HepG2 (cell line): ENCODE results near the gene PPM1H. TPM values are rescaled to one million over a fixed set of nuclear protein-coding genes. Genes with fewer than 3 reads are reported as not detected.
A peak's percentile ranks its signal among the peaks of the same experiment; 100 is the strongest.

Source experiments
- DBP ChIP-seq: sonication (generic); formaldehyde crosslinking; IDR thresholded peaks from 2 replicates; pipeline ENCODE4 v1.4.0; 2020; ENCODE audit warnings: missing genetic modification reagents; ENCODE audit errors: not compliant biosample characterization
- HNF4G ChIP-seq, 2 experiments: sonication (generic) in 1 of 2; formaldehyde crosslinking in 1 of 2; IDR thresholded peaks; 2 replicates each; pipeline versions ENCODE4 v1.4.0 to v1.6.1; 2011 to 2020; ENCODE audit warnings: borderline replicate concordance in 2 of 2, low read depth in 2 of 2, mild to moderate bottlenecking in 2 of 2, low read length in 1 of 2, missing genetic modification reagents in 1 of 2, moderate library complexity in 1 of 2
- IRF9 ChIP-seq: sonication (generic); formaldehyde crosslinking; IDR thresholded peaks from 2 replicates; pipeline ENCODE4 v1.8.0; 2022; ENCODE audit warnings: missing genetic modification reagents, mild to moderate bottlenecking, borderline replicate concordance
- MIER3 ChIP-seq: IDR thresholded peaks from 2 replicates; pipeline ENCODE4 v1.6.1; 2016; ENCODE audit warnings: missing compliant biosample characterization, borderline replicate concordance
- MLXIP ChIP-seq: sonication (generic); formaldehyde crosslinking; IDR thresholded peaks from 2 replicates; pipeline ENCODE4 v1.9.0; 2021; ENCODE audit warnings: missing genetic modification reagents, borderline replicate concordance
- PHF20 ChIP-seq: sonication (generic); formaldehyde crosslinking; IDR thresholded peaks from 2 replicates; pipeline ENCODE4 v1.5.0; 2020; ENCODE audit warnings: mild to moderate bottlenecking, missing genetic modification reagents
- POLR2A ChIP-seq, 2 experiments: IDR thresholded peaks; 2 replicates each; pipeline ENCODE4 v1.6.1; 2011; ENCODE audit warnings: low read depth in 2 of 2, low read length in 2 of 2, mild to moderate bottlenecking in 1 of 2, moderate library complexity in 1 of 2; ENCODE audit not compliant: insufficient read depth in 1 of 2
- TBX2 ChIP-seq: sonication (generic); formaldehyde crosslinking; IDR thresholded peaks from 2 replicates; pipeline ENCODE4 v1.5.0; 2020; ENCODE audit warnings: missing genetic modification reagents, mild to moderate bottlenecking, borderline replicate concordance
- TRAFD1 ChIP-seq: sonication (generic); formaldehyde crosslinking; IDR thresholded peaks from 2 replicates; pipeline ENCODE4 v1.5.1; 2020; ENCODE audit warnings: missing genetic modification reagents, mild to moderate bottlenecking, borderline replicate concordance
- YEATS2 ChIP-seq: sonication (generic); formaldehyde crosslinking; IDR thresholded peaks from 2 replicates; pipeline ENCODE4 v1.4.0; 2020; ENCODE audit warnings: missing genetic modification reagents, borderline replicate concordance
- ZBTB3 ChIP-seq: sonication (generic); formaldehyde crosslinking; IDR thresholded peaks from 2 replicates; pipeline ENCODE4 v1.4.0; 2020; ENCODE audit warnings: low read depth, mild to moderate bottlenecking, moderate library complexity, missing genetic modification reagents, borderline replicate concordance
- ZBTB38 ChIP-seq: sonication (generic); formaldehyde crosslinking; IDR thresholded peaks from 2 replicates; pipeline ENCODE4 v1.5.1; 2020; ENCODE audit warnings: mild to moderate bottlenecking, missing genetic modification reagents
- ZFYVE20 ChIP-seq: sonication (generic); formaldehyde crosslinking; IDR thresholded peaks from 2 replicates; pipeline ENCODE4 v1.8.0; 2023; ENCODE audit warnings: low read depth, mild to moderate bottlenecking, moderate library complexity, missing genetic modification reagents, borderline replicate concordance
- ZNF446 ChIP-seq: sonication (generic); formaldehyde crosslinking; IDR thresholded peaks from 2 replicates; pipeline ENCODE4 v1.5.0; 2020; ENCODE audit warnings: mild to moderate bottlenecking, missing genetic modification reagents
- ZNF770 ChIP-seq: sonication (generic); formaldehyde crosslinking; IDR thresholded peaks from 2 replicates; pipeline ENCODE4 v1.5.0; 2020; ENCODE audit warnings: mild to moderate bottlenecking, missing genetic modification reagents
- polyA plus RNA-seq, 8 experiments: library from polyadenylated mRNA; depleted of rRNA in 3 of 8; stranded (reverse) in 7 of 8; unstranded in 1 of 8; fragments of >200 nt; fragmentation: Illumina TruSeq in 4 of 8; extraction: Trizol in 4 of 8; gene quantifications; 2 replicates each; pipeline versions ENCODE4 v1.2.1 to v1.2.3, GENCODE V29; 2011 to 2016; ENCODE audit warnings: low read depth in 4 of 8, missing spikeins in 1 of 8, mixed read lengths in 1 of 8; ENCODE audit not compliant: insufficient read depth in 1 of 8
- total RNA-seq, 5 experiments: library from RNA; depleted of rRNA; stranded (reverse); fragments of >200 nt; fragmentation: Illumina TruSeq; extraction: Trizol; gene quantifications; 2 replicates each; pipeline ENCODE4 v1.2.3, GENCODE V29; 2016; ENCODE audit warnings: low read depth in 1 of 5

The PPM1H gene
- total and polyA plus RNA-seq, 2 of the 13 experiments (the other 11 are each of a cell fraction or from before 2014, with no cell fraction given) = 29.1 to 38.1 TPM

GRCh38 chr12:62779488-62779887 lies 155.5 kb downstream of the PPM1H start (continued):
- TF ChIP-seq MLXIP (CRISPR knock-in tag) = no peak
- peak; percentile 73; the same call in 1 of the 2 replicates for TF ChIP-seq TBX2
- TF ChIP-seq ZNF446 (CRISPR knock-in tag) = no peak
- TF ChIP-seq DBP = no peak
- no peak for TF ChIP-seq TRAFD1 (CRISPR knock-in tag)
- TF ChIP-seq ZBTB3 (CRISPR knock-in tag) = no peak
- TF ChIP-seq ZBTB38 (CRISPR knock-in tag) = no peak
- TF ChIP-seq MIER3 (CRISPR knock-in tag) = no peak
- TF ChIP-seq ZFYVE20 (CRISPR knock-in tag) = no peak
- no peak for TF ChIP-seq ZNF770
- TF ChIP-seq YEATS2 (CRISPR knock-in tag) = no peak
- TF ChIP-seq POLR2A (IDR thresholded peaks at IDR 0.05; ENCODE audit: insufficient read depth in 1 of 2, low read depth in 2 of 2, low read length in 2 of 2) = 0 out of 4 replicates have a peak, but pooled peaks of 1 of the 2 experiments have one; percentile 21
- TF ChIP-seq HNF4G (IDR thresholded peaks at IDR 0.05; ENCODE audit: borderline replicate concordance, low read depth, low read length) = peak; percentile 46; the same call in 1 of the 2 replicates
- no peak for TF ChIP-seq HNF4G (CRISPR knock-in tag; IDR thresholded peaks at IDR 0.05; ENCODE audit: borderline replicate concordance, low read depth)
- no peak for TF ChIP-seq IRF9 (CRISPR knock-in tag)
- TF ChIP-seq PHF20 (CRISPR knock-in tag) = no peak
